Stimulated activated CD4-positive, alpha-beta T cell treated with anti-CD3 and anti-CD28 coated beads, Interleukin-2, amount 100 ng/mL, for 24 hours (primary cell): ENCODE results near the gene IGFL2.
"Not testable (repeated sequence)": the region's sequence is repeated elsewhere in the genome, so short reads cannot be mapped to it uniquely, and the experiment has no call there.

Experiments
- DNase-seq, 2 donors: peaks; one replicate each; pipeline ENCODE4 v3.0.0-alpha.2; 2020

Gene IGFL2

GRCh38 chr19:46147791-46148288 is at the start of gene IGFL2:
TSS of gene IGFL2 (plus strand) at chr19:46148238. CDS start at chr19:46148279, 41 bp downstream.
- DNase-seq = peak in 1 of 2 donors; percentile 16

- DNase-seq = no peak
Measured at GRCh38 chr19:46100344-46100743, 47.7 kb upstream of the IGFL2 start.

GRCh38 chr19:46101293-46101692 is 46.7 kb upstream of the IGFL2 start:
- no peak for DNase-seq

GRCh38 chr19:46102333-46102732 is 45.7 kb upstream of the IGFL2 start:
- DNase-seq = not testable (repeated sequence)

GRCh38 chr19:46107371-46107770 is 40.7 kb upstream of the IGFL2 start:
- no peak for DNase-seq

- DNase-seq = no peak
Measured at GRCh38 chr19:46109876-46110275, 38.2 kb upstream of the IGFL2 start.

GRCh38 chr19:46111376-46111775 is 36.7 kb upstream of the IGFL2 start:
- no peak for DNase-seq

- DNase-seq = no peak
Measured at GRCh38 chr19:46112527-46112926, 35.5 kb upstream of the IGFL2 start.

GRCh38 chr19:46113726-46114125 is 34.3 kb upstream of the IGFL2 start:
- no peak for DNase-seq

- DNase-seq = peak; percentile 60 to 65
Measured at GRCh38 chr19:46115396-46116106, 32.5 kb upstream of the IGFL2 start.

- DNase-seq = no peak
Measured at GRCh38 chr19:46116121-46116520, 31.9 kb upstream of the IGFL2 start.

- no peak for DNase-seq
Measured at GRCh38 chr19:46118136-46118535, 29.9 kb upstream of the IGFL2 start.

- DNase-seq = no peak
Measured at GRCh38 chr19:46124638-46125115, 23.4 kb upstream of the IGFL2 start, which contains the start of gene IGFL3. TSS of gene IGFL3 (minus strand) at chr19:46124688. CDS start at chr19:46124649, 39 bp downstream.

- no peak for DNase-seq
Measured at GRCh38 chr19:46125447-46125846, 22.6 kb upstream of the IGFL2 start.

- no peak for DNase-seq
Measured at GRCh38 chr19:46126086-46126580, 21.9 kb upstream of the IGFL2 start.

- no peak for DNase-seq
Measured at GRCh38 chr19:46131485-46132143, 16.4 kb upstream of the IGFL2 start.

GRCh38 chr19:46132508-46133100 is 15.4 kb upstream of the IGFL2 start:
- DNase-seq = no peak

- DNase-seq = no peak
Measured at GRCh38 chr19:46133101-46133627, 14.9 kb upstream of the IGFL2 start.

GRCh38 chr19:46133777-46134241 is 14.2 kb upstream of the IGFL2 start:
- no peak for DNase-seq

GRCh38 chr19:46134527-46134926 is 13.5 kb upstream of the IGFL2 start:
- DNase-seq = no peak

- DNase-seq = no peak
Measured at GRCh38 chr19:46137915-46138473, 10.0 kb upstream of the IGFL2 start.

GRCh38 chr19:46141421-46141820 is 6.6 kb upstream of the IGFL2 start:
- DNase-seq = no peak

- DNase-seq = no peak
Measured at GRCh38 chr19:46142294-46142693, 5.7 kb upstream of the IGFL2 start.
